GM21528 (cell line): ENCODE results near the gene PITPNM2.
"Not testable (repeated sequence)": the region's sequence is repeated elsewhere in the genome, so short reads cannot be mapped to it uniquely, and the experiment has no call there.

Experiments used
- ATAC-seq: cut with Tn5 transposase; IDR thresholded peaks from one replicate; pipeline ENCODE4 v1.9.1; 2021; ENCODE audit warnings: mild to moderate bottlenecking, moderate library complexity; ENCODE audit not compliant: unreplicated experiment, low FRiP score

Gene PITPNM2

GRCh38 chr12:123122626-123123025 lies 28.3 kb downstream of the PITPNM2 start:
- no peak for ATAC-seq

GRCh38 chr12:123121670-123122069 lies 29.2 kb downstream of the PITPNM2 start:
- no peak for ATAC-seq

- no peak for ATAC-seq
Observed at GRCh38 chr12:123120452-123121166, 30.3 kb downstream of the PITPNM2 start.

GRCh38 chr12:123119808-123120207 lies 31.1 kb downstream of the PITPNM2 start:
- peak; percentile 72 for ATAC-seq

DNA sequence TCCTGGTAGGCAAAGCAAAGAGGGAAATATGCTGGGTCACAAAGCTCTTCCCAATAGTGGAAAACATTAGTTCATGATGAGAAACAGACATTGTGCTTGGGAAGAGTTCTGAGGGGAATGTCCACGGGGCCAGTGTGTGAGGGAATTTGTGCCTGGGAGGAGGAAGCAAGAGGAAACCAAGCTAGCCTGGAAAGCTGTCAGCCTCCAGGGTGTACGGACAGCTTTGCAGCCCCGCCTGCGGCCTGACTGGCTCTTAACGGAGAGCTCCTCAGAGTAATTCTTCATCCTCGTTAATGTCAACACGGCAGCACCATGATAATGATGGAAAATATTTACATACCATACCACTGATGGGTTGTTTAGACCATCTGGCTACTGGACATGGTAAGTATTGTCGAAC lies 32.4 kb downstream of the PITPNM2 start:
- no peak for ATAC-seq

DNA sequence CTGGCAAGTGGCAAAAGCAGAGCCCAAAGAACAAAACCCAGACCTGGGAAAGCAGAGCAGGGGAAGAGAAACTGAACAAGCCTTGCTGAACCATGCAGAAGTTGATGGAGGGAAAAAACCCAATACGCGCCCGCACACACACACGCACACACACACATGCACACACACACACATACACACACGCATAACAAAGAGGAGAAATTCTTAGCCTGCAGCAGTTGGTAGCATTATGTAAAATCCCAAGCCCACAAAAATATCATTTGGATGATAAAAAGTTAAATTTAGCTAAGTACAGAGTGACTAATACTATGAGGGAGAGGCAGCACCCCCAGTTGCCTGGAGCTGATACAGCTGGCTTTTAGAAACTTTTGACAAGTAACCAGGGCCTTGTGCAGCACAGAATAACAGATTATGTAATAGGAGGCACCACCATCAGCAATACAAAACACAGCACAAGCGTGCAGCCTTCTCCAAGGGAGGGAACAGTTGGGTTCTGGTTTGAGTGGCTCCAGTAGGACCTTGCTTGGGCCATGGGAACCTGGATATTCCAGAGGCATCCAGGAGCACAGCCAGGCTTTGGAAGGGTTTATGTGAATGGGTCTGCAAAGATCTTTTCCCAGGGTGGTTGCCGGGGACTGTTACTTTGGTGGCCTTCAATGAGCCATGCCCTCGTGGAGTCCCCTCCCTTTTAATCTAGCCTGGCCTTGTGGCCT lies 35.3 kb downstream of the PITPNM2 start:
- no peak for ATAC-seq

DNA sequence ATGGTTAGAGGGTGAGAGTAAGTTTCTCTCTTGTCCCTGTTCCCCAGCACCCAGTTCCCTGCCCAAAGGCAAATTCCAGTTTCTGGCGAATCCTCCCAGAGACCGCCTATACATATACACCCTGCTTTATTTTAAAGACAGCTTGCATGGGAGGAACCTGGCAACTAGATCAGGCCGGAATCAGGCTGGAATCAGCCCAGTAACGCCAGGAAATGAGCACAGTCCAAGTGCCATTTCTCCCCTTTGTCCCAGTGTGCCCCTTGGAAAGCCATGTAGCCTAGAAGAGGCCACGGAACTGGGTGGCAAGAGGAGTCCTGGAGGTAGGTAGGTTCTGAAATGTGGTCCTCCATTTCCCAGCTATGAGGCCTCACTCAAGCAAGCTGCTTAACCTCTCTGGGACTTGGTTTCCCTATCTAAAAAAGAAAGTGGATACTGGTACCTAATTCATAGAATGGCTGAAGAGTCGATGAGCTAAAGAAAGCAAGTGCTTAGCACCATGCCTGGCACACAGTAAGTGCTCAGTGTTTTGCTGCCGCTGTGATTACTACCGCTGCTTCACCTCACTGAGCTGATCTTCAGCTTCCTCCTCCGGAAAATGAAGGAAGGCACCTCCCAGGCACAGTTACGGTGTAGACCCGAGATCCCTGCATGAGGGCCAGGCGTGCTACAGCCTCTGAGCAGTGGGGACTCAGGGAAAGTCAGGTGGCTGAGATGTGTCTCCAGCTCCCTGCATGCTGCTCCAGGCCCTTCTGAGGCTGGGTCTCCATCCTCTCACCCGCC lies 36.4 kb downstream of the PITPNM2 start:
- no peak for ATAC-seq

GRCh38 chr12:123113026-123113425 lies 37.9 kb downstream of the PITPNM2 start:
- ATAC-seq = no peak

GRCh38 chr12:123111498-123112165 lies 39.3 kb downstream of the PITPNM2 start:
- no peak for ATAC-seq

DNA sequence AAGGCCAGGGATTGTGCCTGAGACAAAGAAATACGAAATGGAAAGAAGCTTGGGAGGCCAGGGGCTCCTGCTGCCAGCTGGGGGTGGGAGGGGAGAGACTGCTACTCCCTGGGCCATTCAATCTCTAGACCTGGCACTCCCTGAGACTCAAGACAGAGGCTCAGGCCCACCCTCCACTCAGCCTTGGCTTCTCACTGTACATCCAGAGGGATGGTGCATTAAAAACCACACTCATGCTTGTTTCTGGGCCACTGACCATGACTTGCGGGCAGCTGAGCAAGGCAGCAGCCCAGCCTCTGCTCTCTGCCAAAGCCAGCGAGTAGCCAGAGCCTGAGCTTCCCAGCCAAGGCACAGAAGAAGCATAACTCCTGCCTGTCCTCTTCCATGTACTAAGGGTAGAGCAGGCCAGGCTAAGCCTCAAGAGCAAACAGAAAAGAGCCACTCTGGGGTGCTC lies 41.5 kb downstream of the PITPNM2 start:
- ATAC-seq = no peak

GRCh38 chr12:123108682-123109066 lies 42.2 kb downstream of the PITPNM2 start:
- ATAC-seq = no peak

GRCh38 chr12:123107926-123108681 lies 42.8 kb downstream of the PITPNM2 start:
- ATAC-seq = no peak

GRCh38 chr12:123106640-123107359 lies 44.1 kb downstream of the PITPNM2 start:
- no peak for ATAC-seq

GRCh38 chr12:123105211-123105826 lies 45.6 kb downstream of the PITPNM2 start:
- ATAC-seq = no peak

DNA sequence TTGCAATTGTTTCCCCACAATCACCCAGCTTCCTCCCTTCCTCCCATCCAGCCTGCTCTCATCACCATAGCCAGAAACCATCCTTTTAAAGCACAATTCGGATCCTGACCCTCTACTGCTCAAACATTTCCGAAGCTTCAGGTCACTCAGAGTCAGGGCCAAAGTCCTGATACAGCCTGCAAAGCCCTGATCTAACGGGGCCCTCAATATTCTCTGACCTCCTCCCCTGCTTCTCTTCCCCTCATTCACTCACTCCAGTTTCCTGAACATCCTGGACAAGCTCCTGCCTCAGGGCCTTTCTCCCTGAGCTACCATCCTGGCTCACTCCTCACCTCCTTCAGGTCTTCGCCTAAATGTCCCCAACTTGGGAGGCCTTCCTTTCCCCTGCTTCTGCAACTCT lies 46.1 kb downstream of the PITPNM2 start:
- no peak for ATAC-seq

GRCh38 chr12:123104094-123104493 lies 46.8 kb downstream of the PITPNM2 start:
- not testable (repeated sequence) for ATAC-seq

DNA sequence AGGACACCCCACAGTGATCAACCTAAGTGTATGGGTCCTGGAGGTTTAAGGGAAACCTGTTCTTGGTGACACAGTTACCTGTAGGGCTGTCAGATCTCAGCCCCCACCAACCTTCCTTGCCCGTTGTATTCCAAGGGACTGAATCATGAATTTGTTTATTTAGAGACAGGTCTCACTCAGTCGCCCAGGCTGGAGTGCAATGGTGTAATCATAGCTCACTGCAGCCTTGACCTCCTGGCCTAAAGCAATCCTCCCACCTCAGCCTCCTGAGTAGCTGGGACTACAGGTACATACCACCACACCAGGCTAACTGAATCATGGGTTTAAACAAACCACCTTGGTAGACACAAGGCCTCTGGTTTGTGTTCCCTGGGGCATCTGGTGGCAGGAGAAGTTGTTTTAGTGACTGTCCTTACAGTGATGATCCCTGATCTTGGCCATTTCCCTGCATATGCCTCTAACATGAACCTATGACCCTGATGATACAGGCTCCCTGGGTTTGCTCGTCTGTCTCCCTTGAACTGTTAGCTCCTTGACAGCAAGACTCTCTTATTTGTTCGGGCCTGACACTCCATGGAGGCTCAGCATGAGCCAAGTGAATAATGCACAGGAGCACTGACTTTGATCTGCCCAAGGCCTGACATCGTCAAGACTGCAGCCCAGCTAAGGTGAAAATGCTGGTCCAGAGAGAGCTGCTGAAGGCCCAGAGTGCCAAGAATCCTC lies 47.9 kb downstream of the PITPNM2 start:
- ATAC-seq = no peak

DNA sequence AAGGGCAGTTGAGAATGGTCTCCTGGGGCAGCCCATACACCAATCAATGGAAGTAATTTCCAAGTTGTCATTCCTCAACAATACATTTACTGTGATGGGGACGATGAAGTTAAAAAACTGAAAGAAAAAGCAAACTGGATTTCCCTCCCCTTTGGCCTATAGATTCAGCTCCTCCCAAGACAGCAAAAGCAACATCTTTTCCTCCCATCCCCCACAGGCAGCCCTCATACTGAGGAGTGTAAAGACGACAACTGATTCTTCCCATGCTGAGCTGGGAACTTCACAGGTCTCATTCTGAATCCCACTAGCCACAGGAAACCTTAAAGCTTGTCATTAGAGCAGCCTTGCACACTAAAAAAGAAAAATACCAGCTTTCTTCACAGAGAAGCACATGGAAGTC lies 48.5 kb downstream of the PITPNM2 start:
- ATAC-seq = no peak
